ENCODE data around the gene CCDC15.
"Not testable (repeated sequence)": the region's sequence is repeated elsewhere in the genome, so short reads cannot be mapped to it uniquely, and the experiment has no call there.

The CCDC15 gene

DNA sequence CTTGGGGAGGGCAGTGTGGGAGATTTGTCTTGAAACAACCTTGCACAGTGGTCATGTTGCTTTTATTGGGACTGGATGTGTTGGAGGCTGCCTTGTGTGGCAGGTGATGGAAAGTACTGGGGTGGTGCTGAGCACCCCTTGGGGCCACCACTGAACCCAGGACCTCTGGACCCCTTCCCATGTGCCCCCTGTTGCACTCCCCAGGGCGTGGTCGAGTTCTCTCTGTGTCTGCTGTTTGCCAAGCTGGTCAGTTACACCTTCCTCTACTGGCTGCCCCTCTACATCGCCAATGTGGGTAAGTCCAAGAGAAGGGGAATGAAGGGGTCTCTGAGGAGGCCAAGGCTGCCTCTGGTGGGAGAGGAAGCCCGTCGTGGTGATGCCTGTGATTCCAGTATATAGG, 128.0 kb downstream of the CCDC15 start:
- DNase-seq (ENCODE audit: low read depth), result no peak

DNA sequence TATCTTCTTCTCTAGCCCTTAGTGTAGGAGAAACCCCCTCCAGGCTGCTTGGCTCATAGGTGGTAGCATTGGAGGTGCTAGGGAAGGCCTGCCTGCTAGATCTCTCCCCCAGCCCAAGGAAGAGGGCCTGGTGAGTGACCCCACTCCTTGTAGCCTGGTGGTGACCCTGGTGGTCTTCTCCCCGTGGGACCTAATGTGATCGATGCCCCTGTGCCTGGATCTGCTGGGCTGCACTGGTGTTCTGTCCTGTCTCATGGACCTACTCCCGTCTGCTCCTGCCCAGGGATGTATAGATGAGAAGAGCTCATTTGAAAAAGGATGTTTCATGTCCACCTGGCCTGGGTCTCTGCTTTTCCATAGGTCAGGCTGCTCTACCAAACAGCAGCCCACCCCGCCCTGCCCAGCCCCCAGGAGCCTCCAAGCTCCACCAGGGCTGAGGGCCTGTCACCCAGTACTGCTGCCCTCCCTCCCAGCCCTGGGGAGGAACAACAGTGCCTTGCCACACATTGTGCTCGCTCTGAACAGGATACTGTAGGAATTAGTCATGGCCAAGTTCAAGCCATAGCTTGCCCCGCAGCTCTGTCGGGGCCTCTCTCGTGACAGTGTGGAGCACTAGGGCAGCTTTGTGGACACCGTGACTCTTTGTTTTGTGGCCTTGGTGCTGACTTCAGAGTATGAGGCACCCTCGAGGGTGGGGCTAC, 128.8 kb downstream of the CCDC15 start:
- no peak for DNase-seq (ENCODE audit: low read depth)

DNA sequence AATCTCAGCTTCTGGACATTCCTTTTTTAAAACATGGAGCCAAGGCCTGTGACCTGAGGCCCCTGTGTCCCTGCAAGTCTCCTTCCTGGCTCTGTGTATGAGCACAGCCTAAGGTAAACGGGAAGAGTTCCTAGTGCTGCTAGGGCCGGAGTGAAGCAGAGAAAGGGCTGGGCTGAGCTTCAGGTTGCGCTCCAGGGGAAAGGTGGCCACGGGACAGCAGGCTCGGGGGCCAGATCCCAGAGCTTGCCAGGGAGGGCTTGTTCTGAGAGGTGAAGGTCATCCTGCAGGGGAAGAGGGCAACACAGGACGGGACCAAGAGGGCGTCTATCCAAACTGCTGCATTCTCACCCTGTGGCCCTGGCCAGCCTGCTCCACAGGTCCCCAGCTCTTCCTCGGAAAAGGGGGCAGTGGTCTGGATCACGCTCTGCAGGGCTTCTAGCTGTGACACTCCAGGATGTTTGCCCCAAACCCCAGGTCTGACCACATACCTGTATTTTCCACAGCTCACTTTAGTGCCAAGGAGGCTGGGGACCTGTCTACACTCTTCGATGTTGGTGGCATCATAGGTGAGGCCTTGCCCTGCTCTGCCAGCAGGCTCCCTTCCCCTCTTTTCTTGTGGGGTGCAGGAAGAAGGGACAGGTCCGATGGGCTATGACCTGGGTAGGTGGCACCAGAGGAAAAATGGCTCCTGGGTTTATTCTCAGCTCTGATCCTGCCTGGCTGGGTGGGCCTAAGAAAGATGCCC, 129.5 kb downstream of the CCDC15 start:
- DNase-seq (ENCODE audit: low read depth), result no peak

DNA sequence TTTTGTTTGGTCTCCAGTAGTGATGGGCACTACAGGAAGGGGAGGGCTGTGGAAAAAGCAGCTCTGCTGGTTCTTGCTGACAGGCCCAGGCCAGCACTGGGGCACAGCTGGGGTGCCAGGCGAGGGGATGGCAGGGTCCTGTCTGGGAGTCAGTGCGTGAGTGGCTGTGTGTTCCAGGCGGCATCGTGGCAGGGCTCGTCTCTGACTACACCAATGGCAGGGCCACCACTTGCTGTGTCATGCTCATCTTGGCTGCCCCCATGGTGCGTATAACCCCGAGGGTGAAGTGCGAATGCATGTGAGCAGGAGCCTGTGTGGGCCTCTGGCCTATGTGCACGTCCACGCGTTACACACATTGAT, 130.0 kb downstream of the CCDC15 start:
- DNase-seq (ENCODE audit: low read depth), result no peak

DNA sequence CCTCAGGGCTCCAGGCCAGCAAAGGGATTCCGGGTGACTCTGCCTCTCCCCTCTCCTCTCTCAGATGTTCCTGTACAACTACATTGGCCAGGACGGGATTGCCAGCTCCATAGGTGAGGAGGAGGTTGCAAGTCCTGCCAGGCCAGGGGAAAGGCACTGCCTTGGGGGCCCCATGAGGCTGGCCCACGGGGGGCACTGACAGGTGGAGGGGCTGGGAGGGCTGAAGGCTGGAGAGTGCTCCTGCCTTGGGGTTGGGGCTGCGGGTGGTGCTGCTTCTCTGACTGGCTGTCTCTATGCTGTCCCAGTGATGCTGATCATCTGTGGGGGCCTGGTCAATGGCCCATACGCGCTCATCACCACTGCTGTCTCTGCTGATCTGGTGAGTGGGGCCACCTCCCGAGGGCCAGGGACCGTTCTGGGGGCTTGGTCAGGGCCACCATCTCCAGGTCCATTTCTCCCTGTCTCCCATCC, 130.8 kb downstream of the CCDC15 start:
- DNase-seq (ENCODE audit: low read depth), result no peak

DNA sequence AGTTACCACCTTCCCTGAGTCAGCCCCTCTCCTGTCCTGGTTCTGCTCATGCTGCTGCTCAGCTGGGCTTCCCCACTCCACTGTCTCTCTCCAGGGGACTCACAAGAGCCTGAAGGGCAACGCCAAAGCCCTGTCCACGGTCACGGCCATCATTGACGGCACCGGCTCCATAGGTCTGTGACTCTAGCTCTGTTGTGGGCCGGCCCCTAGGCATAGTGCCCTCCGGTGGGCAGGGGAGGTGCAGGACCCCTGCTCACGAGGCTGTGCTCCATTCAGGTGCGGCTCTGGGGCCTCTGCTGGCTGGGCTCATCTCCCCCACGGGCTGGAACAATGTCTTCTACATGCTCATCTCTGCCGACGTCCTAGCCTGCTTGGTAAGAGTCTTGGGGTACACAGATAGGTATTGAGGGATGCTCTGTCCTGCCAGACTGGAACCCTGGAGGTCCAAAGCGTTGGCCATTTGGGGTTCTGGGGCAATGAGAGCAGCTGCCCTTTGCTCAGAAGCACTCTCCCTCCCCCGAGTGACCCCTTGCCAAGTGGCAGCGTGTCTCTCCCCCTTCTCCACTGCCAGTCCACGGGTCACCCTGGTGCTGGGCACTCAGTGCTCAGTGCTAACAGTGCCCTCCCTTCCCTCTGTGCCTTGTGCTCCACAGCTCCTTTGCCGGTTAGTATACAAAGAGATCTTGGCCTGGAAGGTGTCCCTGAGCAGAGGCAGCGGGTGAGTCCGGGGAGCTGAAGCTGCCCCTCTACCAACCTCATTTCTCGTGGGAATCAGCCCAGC, 131.5 kb downstream of the CCDC15 start:
- no peak for DNase-seq (ENCODE audit: low read depth)

DNA sequence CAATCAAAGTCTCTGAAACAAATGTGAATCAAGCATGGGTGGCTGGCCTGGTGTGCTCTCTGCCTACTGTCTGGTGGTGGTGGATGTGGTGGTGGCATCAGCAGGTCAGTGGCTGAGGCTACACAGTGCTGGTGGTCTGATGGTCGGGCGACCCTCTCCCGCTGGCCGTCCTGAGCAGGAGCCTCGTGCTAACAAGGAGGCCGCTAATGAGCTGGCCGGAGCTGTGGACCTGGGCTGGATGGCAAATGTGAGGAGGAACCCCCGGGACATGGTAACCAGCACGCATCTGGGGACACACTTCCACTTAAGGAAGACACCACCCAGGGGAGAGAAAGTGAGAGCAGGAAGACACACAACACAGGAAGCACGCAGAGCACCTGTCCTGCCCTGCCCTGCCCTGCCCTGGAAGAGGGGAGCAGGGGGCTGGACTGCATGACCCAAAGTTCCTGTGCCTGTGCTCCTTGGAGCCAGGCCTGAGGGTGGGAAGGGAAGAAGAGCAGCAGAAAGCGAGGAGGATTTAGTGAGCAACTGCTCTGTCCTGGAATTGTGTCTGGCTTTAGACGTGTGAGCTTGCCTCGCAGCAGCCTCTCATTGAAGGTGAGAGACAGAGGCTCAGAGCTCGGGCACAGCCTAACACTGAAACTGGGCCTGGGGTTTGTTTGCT, 132.8 kb downstream of the CCDC15 start:
- DNase-seq (ENCODE audit: low read depth), result no peak

DNA sequence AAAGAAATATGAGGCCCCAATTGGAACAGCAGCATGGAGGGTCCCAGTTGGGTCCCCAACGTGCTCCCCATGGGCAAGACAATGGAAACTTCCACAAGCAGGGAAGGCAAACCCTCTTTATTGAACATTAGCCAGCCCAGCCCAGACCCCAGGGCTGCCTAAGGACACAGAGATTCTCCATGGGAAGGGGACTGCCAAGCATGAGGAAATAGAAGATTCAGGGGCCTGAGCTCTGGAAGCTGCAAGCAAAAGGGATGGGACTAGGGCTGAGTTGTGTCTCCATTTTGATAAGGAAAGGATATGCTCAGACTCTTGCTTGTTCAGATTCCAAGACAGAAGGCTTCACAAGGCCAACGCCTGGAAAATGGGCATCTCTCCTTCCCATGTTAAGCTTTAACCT, 134.1 kb downstream of the CCDC15 start:
- DNase-seq (ENCODE audit: low read depth), result no peak

DNA sequence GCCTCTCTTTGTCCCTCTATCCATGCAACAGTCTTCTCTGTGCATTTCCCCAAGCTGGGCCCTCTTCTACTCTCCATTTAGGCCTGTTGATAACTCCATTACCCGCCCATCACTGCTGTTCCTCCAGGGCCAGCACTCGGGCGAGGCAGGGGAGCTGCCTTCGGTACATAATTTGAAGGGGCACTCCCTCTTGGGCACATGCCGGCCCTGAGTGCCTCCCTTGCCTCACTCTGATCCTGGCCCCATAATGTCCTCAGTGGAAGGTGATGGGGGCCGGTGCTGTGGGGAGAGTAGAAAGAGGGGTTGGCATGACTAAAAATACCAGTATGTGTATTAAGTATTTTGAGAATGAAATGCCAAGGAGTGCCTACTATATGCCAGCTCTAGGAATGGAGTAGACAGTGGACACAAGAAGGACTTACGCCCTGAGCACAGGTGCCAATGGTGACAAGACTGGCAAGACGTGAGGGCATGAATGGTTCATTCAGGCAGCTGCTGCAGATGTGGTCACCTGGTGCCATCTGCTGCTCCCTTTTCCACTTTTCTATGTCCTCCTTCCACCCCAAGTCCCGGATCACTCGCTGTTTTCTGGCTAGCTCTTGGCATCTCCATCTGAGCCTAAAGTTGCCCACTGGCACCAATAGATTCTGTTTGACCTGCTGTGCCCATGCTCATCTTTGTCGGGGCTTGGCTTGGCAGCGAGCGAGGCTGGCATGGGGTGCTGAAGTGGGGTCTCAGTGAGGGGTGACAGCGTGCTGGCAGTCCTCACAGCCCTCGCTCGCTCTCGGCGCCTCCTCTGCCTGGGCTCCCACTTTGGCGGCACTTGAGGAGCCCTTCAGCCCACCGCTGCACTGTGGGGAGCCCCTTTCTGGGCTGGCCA, 134.8 kb downstream of the CCDC15 start:
- no peak for DNase-seq (ENCODE audit: low read depth)

DNA sequence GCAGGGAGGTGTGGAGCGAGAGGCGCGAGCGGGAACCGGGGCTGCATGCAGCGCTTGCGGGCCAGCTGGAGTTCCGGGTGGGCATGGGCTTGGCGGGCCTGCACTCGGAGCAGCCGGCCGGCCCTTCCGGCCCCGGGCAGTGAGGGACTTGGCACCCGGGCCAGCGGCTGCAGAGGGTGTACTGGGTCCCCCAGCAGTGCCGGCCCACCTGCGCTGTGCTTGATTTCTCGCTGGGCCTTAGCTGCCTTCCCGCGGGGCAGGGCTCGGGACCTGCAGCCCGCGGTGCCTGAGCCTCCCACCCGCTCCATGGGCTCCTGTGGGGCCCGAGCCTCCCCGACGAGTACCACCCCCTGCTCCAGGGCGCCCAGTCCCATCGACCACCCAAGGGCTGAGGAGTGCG, 135.5 kb downstream of the CCDC15 start:
- DNase-seq (ENCODE audit: low read depth), result not testable (repeated sequence)

DNA sequence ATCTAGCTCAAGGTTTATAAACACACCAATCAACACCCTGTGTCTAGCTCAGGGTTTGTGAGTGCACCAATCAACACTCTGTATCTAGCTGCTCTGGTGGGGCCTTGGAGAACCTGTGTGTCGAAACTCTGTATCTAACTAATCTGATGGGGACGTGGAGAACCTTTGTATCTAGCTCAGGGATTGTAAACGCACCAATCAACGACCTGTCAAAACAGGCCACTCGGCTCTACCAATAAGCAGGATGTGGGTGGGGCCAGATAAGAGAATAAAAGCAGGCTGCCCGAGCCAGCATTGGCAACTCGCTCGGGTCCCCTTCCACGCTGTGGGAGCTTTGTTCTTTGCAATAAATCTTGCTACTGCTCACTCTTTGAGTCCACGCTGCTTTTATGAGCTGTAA, 136.1 kb downstream of the CCDC15 start:
- DNase-seq (ENCODE audit: low read depth), result not testable (repeated sequence)

DNA sequence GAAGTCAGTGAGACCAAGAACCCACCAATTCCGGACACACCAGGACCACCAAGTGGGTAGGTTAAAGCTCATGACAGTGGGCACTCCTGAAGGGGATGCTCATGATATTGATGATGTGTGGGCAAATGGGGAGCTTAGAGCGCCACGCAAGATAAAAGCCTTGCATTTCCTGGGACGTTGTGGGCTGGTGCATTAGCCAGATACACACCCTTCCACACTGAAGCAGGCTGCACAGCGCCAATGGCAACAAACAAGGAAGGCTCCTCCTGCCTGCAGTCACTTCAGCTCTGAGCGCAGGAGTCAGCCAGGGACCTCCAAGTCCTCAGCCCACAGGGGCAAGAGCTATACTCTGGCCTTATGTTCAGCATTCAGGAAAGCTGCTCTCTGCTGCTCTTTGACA, 136.8 kb downstream of the CCDC15 start:
- DNase-seq (ENCODE audit: low read depth), result no peak
